Sigmoid colon (tissue), 4 donors: ENCODE results near the gene SLC25A13.

Experiments used
- POLR2AphosphoS5 ChIP-seq, 4 donors: sonication (generic); formaldehyde crosslinking; IDR thresholded peaks; one replicate each; pipeline ENCODE4 v1.6.1; 2017; ENCODE audit warnings: antibody characterized with exemption in 4 of 4
- TF ChIP-seq, protein P1 (sequence below), 4 experiments: fragments of 450-650 bp in 3 of 4; fragments of 200-600 bp in 1 of 4; IDR thresholded peaks; one replicate each; pipeline ENCODE4 v1.5.1; 2016 to 2019; ENCODE audit warnings: antibody characterized with exemption in 4 of 4, mild to moderate bottlenecking in 3 of 4, moderate library complexity in 2 of 4

DNA sequence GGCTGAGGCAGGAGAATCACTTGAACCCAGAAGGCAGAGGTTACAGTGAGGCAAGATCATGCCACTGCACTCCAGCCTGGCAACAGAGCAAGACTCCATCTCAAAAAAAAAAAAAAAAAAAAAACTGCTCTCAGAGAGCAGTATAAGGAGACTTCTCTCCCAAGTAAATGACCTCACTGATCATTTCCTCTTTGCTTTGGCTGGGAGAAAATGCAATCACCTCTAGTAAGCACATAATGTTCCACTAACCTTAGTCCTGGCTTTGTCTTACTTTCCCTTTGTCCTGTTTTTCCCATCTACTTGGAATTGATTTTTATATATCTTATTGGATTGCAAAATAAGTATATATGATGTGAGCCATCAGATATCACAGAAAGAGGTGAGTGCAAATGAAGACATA is 2.5 kb downstream of the SLC25A13 start:
- TF ChIP-seq, protein P1, sequence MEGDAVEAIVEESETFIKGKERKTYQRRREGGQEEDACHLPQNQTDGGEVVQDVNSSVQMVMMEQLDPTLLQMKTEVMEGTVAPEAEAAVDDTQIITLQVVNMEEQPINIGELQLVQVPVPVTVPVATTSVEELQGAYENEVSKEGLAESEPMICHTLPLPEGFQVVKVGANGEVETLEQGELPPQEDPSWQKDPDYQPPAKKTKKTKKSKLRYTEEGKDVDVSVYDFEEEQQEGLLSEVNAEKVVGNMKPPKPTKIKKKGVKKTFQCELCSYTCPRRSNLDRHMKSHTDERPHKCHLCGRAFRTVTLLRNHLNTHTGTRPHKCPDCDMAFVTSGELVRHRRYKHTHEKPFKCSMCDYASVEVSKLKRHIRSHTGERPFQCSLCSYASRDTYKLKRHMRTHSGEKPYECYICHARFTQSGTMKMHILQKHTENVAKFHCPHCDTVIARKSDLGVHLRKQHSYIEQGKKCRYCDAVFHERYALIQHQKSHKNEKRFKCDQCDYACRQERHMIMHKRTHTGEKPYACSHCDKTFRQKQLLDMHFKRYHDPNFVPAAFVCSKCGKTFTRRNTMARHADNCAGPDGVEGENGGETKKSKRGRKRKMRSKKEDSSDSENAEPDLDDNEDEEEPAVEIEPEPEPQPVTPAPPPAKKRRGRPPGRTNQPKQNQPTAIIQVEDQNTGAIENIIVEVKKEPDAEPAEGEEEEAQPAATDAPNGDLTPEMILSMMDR (IDR thresholded peaks at IDR 0.05), result no peak
- TF ChIP-seq POLR2AphosphoS5 (IDR thresholded peaks at IDR 0.05), result no peak
